VCaP (cell line): ENCODE results near the gene PPDPF.

ENCODE experiments used
- H3K27ac ChIP-seq: fragments of 450-650 bp; 2 replicates; pipeline ENCODE4 v1.5.1; 2017
- CTCF ChIP-seq: fragments of 450-650 bp; conservative IDR thresholded peaks from 2 replicates; pipeline ENCODE4 v1.5.1; 2017; ENCODE audit warnings: mild to moderate bottlenecking, moderate library complexity

Gene PPDPF

GRCh38 chr20:63502671-63503172 is 17.8 kb upstream of the PPDPF start:
- no peak for TF ChIP-seq CTCF
- no peak overlapping the region for H3K27ac ChIP-seq

DNA sequence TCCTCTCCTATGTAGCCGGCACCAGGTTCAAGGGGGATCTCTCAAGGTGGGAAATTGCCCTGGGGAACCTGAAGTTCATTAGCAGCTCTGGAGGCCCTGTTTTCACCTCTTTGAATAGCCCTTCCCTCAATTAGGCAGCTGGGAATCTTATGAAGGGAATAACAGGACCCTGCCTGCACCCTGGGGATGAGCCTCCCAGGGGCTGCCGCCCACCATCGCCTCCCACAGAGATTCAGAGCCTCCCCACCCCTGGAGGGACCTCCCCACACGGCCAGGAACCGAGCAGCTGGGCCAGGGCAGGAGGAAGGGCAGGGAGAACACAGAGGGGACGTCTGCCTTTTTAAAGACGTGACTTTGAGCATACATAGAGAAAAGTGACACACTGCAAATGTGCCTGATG is 17.0 kb upstream of the PPDPF start:
- H3K27ac ChIP-seq: no peak overlapping the region
- no peak for TF ChIP-seq CTCF

GRCh38 chr20:63504642-63505041 is 15.9 kb upstream of the PPDPF start:
- TF ChIP-seq CTCF: no peak
- H3K27ac ChIP-seq: no peak overlapping the region

DNA sequence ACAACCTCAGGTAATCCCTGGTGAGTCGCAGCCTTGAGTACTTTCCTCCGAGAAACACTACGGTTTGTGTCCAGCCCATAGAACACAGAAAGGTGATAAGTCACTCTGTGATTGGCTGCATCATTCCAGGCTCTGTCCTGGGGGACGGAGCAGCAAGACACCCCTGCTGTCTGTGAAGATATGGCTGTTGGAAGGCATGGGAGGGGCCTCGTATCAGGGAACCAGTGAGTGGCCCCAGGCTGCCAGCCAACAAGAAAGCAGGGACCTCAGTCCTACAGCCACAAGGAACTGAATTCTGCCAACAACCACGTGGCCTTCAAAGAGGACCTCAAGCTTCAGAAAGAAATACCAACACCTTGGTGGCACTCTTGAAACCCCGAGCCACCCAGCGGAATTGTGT is 15.3 kb upstream of the PPDPF start:
- no peak overlapping the region for H3K27ac ChIP-seq
- TF ChIP-seq CTCF: no peak

DNA sequence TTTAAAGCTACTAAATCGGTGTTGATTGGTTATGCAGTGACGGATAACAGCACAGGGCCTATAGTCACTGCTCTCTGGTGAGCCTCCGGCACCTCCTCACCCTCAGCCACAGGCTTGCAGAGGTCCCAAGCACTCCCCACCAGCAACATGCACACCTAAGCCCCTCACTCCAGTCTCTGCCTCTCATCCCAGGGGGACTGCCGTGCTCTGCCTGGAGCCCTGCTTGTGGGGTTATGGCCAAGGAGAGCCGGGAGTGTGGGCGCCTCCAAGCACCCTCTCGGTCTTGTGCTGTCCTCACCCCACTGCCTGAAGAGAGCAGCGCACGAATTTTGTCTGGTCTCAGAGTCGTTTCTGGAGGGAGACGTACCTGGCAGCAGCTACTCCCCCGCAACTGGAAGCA is 14.8 kb upstream of the PPDPF start:
- H3K27ac ChIP-seq: no peak overlapping the region
- TF ChIP-seq CTCF: no peak

DNA sequence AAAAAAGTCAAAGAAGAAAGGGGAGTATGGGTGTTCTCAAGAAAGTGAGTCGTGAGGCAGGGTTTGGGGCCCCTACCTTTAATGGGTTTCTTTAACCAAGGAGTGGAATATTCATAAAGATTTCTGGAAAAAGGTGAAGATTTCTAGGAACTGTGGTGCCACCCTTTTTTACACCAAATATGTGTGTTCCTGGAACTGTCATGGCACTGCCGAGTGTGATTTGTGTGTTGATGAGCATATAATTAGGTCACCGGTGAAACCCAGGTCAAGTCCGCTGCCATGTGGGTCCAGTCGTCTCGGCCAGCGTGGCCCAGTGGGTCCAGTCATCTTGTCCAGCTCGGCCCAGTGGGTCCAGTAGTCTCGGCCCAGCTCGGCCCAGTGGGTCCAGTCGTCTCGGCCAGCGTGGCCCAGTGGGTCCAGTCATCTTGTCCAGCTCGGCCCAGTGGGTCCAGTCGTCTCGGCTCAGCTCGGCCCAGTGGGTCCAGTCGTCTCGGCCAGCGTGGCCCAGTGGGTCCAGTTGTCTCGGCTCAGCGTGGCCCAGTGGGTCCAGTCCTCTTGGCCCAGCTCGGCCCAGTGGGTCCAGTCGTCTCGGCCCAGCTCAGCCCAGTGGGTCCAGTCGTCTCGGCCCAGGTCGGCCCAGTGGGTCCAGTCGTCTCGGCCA is 13.4 kb upstream of the PPDPF start:
- TF ChIP-seq CTCF: no peak
- no peak overlapping the region for H3K27ac ChIP-seq

- no peak overlapping the region for H3K27ac ChIP-seq
- TF ChIP-seq CTCF: no peak
These were observed 12.3 kb upstream of the PPDPF start for GRCh38 chr20:63508072-63508768.
